GM23338 (cell line): ENCODE measurements around the gene C13orf46. TPM values are rescaled to one million over a fixed set of nuclear protein-coding genes. Genes with fewer than 3 reads are reported as not detected.

Source experiments
- ATAC-seq: fragments of 200-7000 bp; cut with Tn5 transposase; 3 replicates; pipeline ENCODE4 v1.9.1; 2020
- DNase-seq: peaks from one replicate; pipeline ENCODE4 v3.0.0-alpha.2; 2015; ENCODE audit warnings: low spot score
- H2AFZ ChIP-seq: fragments of 200-600 bp; sonication (generic); 2 replicates; pipeline ENCODE4 v1.8.0; 2016; ENCODE audit warnings: antibody characterized with exemption, mild to moderate bottlenecking, moderate library complexity
- H3F3A ChIP-seq: fragments of 200-600 bp; sonication (generic); replicated peaks from 2 replicates; pipeline ENCODE4 v1.8.0; 2017; ENCODE audit warnings: antibody characterized with exemption, mixed run types, low read depth
- H3K27ac ChIP-seq: fragments of 200-600 bp; sonication (generic); 2 replicates; pipeline ENCODE4 v1.6.1; 2016; ENCODE audit warnings: low read depth
- H3K27me3 ChIP-seq: fragments of 200-600 bp; sonication (generic); 2 replicates; pipeline ENCODE4 v1.8.0; 2016; ENCODE audit warnings: mild to moderate bottlenecking, mixed run types, moderate library complexity; ENCODE audit not compliant: insufficient read depth
- H3K36me3 ChIP-seq: fragments of 200-600 bp; sonication (generic); 2 replicates; pipeline ENCODE4 v1.8.0; 2016; ENCODE audit warnings: mild to moderate bottlenecking; ENCODE audit not compliant: insufficient read depth
- H3K4me1 ChIP-seq: fragments of 200-600 bp; sonication (generic); 2 replicates; pipeline ENCODE4 v1.8.0; 2016; ENCODE audit warnings: mild to moderate bottlenecking, moderate library complexity; ENCODE audit not compliant: insufficient read depth
- H3K4me2 ChIP-seq: fragments of 200-600 bp; sonication (generic); 2 replicates; pipeline ENCODE4 v1.7.1; 2017; ENCODE audit warnings: mixed run types
- H3K4me3 ChIP-seq: fragments of 200-600 bp; sonication (generic); 2 replicates; pipeline ENCODE4 v1.6.1; 2016; ENCODE audit warnings: mixed run types
- H3K79me2 ChIP-seq: fragments of 200-600 bp; sonication (generic); replicated peaks from 2 replicates; pipeline ENCODE4 v1.8.0; 2017; ENCODE audit warnings: mild to moderate bottlenecking; ENCODE audit not compliant: insufficient read depth
- H3K9me2 ChIP-seq: fragments of 200-600 bp; sonication (generic); 2 replicates; pipeline ENCODE4 v1.8.0; 2017; ENCODE audit not compliant: insufficient read depth
- H4K20me1 ChIP-seq: fragments of 200-600 bp; sonication (generic); replicated peaks from 2 replicates; pipeline ENCODE4 v1.8.0; 2017; ENCODE audit warnings: mild to moderate bottlenecking; ENCODE audit not compliant: insufficient read depth
- H3K27ac Mint-ChIP-seq: 2 replicates; pipeline ENCODE4 v1.8.0; 2020; ENCODE audit warnings: inconsistent platforms, mild to moderate bottlenecking, moderate library complexity, mixed read lengths
- H3K27me3 Mint-ChIP-seq: 3 replicates; pipeline ENCODE4 v1.8.0; 2022; ENCODE audit warnings: low read depth, mild to moderate bottlenecking, moderate library complexity, mixed read lengths, inconsistent platforms; ENCODE audit not compliant: insufficient read depth, poor library complexity
- H3K36me3 Mint-ChIP-seq: 3 replicates; pipeline ENCODE4 v1.8.0; 2021; ENCODE audit warnings: low read depth, mild to moderate bottlenecking, inconsistent platforms, moderate library complexity, mixed read lengths
- H3K4me1 Mint-ChIP-seq: 3 replicates; pipeline ENCODE4 v1.8.0; 2020; ENCODE audit warnings: mild to moderate bottlenecking, inconsistent platforms, mixed read lengths
- H3K4me3 Mint-ChIP-seq: 3 replicates; pipeline ENCODE4 v1.8.0; 2021; ENCODE audit warnings: moderate library complexity, mild to moderate bottlenecking, inconsistent platforms, mixed read lengths
- H3K9me3 Mint-ChIP-seq: 3 replicates; pipeline ENCODE4 v1.8.0; 2020; ENCODE audit warnings: moderate library complexity, mild to moderate bottlenecking, inconsistent platforms, mixed read lengths
- CREB1 ChIP-seq: fragments of 250-450 bp; sonication (Bioruptor Pico); IDR thresholded peaks from 2 replicates; pipeline ENCODE4 v1.5.0; 2020; ENCODE audit warnings: low read depth, mild to moderate bottlenecking, moderate library complexity
- CTCF ChIP-seq, 2 experiments: fragments of 200-600 bp in 1 of 2; sonication (generic) in 1 of 2; conservative IDR thresholded peaks; 2 replicates each; pipeline versions ENCODE4 v1.5.1 to v1.6.1; 2016 to 2017; ENCODE audit warnings: antibody characterized with exemption in 2 of 2, low read depth in 2 of 2, mild to moderate bottlenecking in 2 of 2, moderate library complexity in 1 of 2
- ETS1 ChIP-seq: IDR thresholded peaks from 2 replicates; pipeline ENCODE4 v1.6.1; 2016; ENCODE audit warnings: antibody characterized with exemption
- EZH2phosphoT487 ChIP-seq: fragments of 200-600 bp; sonication (generic); IDR thresholded peaks from one replicate; pipeline ENCODE4 v1.8.1; 2018; ENCODE audit warnings: antibody characterized with exemption; ENCODE audit not compliant: unreplicated experiment
- NANOG ChIP-seq: IDR thresholded peaks from 2 replicates; pipeline ENCODE4 v1.6.1; 2016; ENCODE audit warnings: antibody characterized with exemption, borderline replicate concordance
- POLR2AphosphoS5 ChIP-seq: IDR thresholded peaks from 2 replicates; pipeline ENCODE4 v1.6.1; 2016; ENCODE audit warnings: antibody characterized with exemption, low read depth
- STAT1 ChIP-seq: IDR thresholded peaks from one replicate; pipeline ENCODE4 v1.6.1; 2016; ENCODE audit warnings: antibody characterized with exemption; ENCODE audit not compliant: unreplicated experiment
- ZNF331 ChIP-seq: fragments of 250-450 bp; sonication (Bioruptor Pico); IDR thresholded peaks from 2 replicates; pipeline ENCODE4 v1.5.0; 2020; ENCODE audit warnings: low read depth, mild to moderate bottlenecking, moderate library complexity
- ZNF462 ChIP-seq: fragments of 250-450 bp; sonication (Bioruptor Pico); IDR thresholded peaks from 2 replicates; pipeline ENCODE4 v1.5.0; 2020; ENCODE audit warnings: mild to moderate bottlenecking, moderate library complexity
- polyA plus RNA-seq: library from polyadenylated mRNA; unstranded; fragments of >200 nt; fragmentation: Nextera tagmentation; extraction: Ambion mirVana; gene quantifications from 2 replicates; pipeline ENCODE4 v1.2.1, GENCODE V29; 2016
- total RNA-seq: library from RNA; depleted of rRNA; stranded (reverse); fragments of >200 nt; shearing (Covaris generic); gene quantifications from 2 replicates; pipeline ENCODE4 v1.2.3, GENCODE V29; 2014

The C13orf46 gene
- total and polyA plus RNA-seq, 2 experiments from 2014 or later: 0.44 to 1.5 TPM

- no peak for TF ChIP-seq STAT1
- TF ChIP-seq ZNF331: no peak
- no peak for TF ChIP-seq CREB1 (CRISPR knock-in tag)
- no peak for TF ChIP-seq CTCF (conservative IDR thresholded peaks at IDR 0.05; ENCODE audit: low read depth in 2 of 2)
- no peak for TF ChIP-seq ETS1
- TF ChIP-seq POLR2AphosphoS5: no peak
Observed at GRCh38 chr13:114007566-114007965, 33.7 kb upstream of the C13orf46 start (continued).

- DNase-seq (no peak), ATAC-seq (no peak)
- H3K4me3 Mint-ChIP-seq: no peak overlapping the region
- no peaks in the 10 kb centered on the region for H3K9me3 Mint-ChIP-seq
- H2AFZ ChIP-seq: no peak overlapping the region
- no peak overlapping the region for H3K27ac Mint-ChIP-seq
- H3K4me1 Mint-ChIP-seq: no peaks in the 10 kb centered on the region
- H4K20me1 ChIP-seq: no peaks in the 10 kb centered on the region
- no peaks in the 10 kb centered on the region for H3K36me3 ChIP-seq
- H3F3A ChIP-seq: no peaks in the 10 kb centered on the region
- H3K27ac ChIP-seq: no peak overlapping the region
- H3K27me3 Mint-ChIP-seq: peaks cover 4% of the 10 kb centered on the region
- H3K36me3 Mint-ChIP-seq: peaks cover 7% of the 10 kb centered on the region
- no peak overlapping the region for H3K4me2 ChIP-seq
- H3K79me2 ChIP-seq: no peaks in the 10 kb centered on the region
- no peaks in the 10 kb centered on the region for H3K9me2 ChIP-seq
- no peaks in the 10 kb centered on the region for H3K27me3 ChIP-seq
- H3K4me3 ChIP-seq: no peak overlapping the region
- H3K4me1 ChIP-seq: no peaks in the 10 kb centered on the region
- TF ChIP-seq EZH2phosphoT487: no peak
- TF ChIP-seq CREB1 (CRISPR knock-in tag): no peak
- TF ChIP-seq ZNF331: no peak
- no peak for TF ChIP-seq CTCF (conservative IDR thresholded peaks at IDR 0.05; ENCODE audit: low read depth in 2 of 2)
- no peak for TF ChIP-seq ZNF462 (CRISPR knock-in tag)
- no peak for TF ChIP-seq NANOG
- TF ChIP-seq STAT1: no peak
- TF ChIP-seq POLR2AphosphoS5: no peak
Observed at GRCh38 chr13:114005206-114005724, 31.4 kb upstream of the C13orf46 start.
